NCI-H446 (cell line): Measurements from ENCODE around the gene SRRM1.
"Not testable (repeated sequence)": the region's sequence is repeated elsewhere in the genome, so short reads cannot be mapped to it uniquely, and the experiment has no call there.

ENCODE experiments used
- DNase-seq, 2 experiments: peaks; one replicate each; lab custom pipeline; 2025; lab: John Stamatoyannopoulos, UW

Gene SRRM1

DNA sequence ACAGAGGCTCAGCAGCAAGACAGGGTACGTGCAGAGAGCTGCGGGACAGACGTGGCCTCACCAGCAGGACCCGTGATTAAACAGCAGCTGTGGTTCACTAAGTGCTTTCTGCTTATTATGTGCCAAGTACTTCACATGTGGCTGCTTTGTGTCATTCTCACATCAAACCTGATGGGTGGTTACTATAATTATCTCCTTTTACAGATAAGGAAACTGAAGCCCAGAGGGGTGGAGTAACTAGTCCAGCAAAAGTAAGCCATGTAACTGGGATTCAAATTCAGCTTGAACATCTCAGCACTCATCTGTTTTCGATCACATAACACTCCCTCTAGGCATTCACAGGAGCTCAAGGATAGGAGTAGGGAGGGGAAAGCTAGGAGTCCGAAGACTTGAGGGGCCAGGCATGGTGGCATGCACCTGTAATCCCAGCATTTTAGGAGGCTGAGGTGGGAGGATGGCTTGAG, 51.3 kb downstream of the SRRM1 start:
- DNase-seq = no peak

DNA sequence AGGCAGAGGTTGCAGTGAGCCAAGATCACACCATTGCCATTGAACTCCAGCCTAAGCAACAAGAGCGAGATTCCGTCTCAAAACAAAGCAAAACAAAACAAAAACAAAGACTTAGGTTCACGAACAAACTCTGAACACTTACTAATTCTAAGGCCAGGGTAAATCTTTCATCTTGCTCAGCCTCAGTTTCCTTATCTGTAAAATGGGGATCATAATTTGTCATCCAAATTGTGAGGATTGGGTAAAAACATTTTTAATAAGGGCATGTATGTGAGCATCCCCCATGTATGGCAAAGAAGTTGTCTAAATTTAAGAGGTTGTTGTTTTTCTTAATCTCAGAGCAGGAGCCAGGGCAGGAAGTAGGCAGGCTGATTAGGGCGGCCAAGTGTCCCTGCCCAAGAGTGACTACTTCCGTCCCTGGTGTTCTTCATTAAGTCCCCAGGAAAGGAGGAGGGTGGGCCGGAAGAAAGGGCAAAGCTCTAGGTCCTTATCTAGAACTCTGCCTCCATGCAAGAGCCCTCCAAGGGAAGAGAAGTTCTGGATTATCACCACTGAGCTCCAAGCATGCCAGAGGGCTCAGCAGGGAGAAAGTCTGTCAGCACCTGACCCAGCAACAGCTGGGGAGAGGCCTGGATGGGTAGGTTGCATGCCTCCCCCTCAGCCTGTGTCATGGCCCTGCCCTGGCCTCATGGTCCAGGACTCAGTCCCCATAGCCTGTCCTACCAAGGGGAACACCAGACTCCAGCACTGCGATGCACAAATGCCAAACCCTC, 52.3 kb downstream of the SRRM1 start:
- no peak for DNase-seq

DNA sequence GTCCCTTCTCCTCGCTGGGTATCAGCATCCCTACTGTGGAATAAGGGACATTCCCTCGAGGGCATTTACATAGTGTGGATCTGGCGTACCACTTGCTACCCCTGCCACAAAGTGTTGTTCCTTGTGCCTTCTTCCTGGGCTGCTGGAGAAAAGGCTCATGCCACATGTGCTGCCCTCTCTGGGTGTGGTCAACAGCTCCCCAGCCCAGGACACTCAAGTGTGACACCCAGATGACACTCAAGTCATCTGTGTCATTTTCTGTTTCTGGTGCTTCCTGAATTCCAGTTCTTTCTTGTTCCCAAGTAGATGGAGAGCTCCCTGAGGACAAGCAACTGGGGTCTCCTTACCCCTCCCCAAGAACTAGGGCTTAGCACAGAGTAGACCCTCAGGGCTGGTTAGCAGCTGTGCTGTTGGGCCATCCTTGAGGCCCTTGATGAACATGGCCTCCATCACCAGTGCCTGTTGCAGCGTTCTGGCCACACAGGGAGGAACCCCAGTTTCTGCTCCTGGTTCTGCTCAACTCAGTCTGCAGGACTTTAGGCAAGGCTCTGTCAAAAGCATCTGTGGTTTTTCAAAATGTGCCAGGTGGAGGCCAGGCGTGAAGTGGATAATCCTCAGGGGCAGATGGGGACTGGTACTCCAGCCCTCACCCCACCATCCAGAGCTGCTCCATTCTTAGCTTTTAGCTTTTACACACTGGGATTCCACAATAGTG, 53.1 kb downstream of the SRRM1 start:
- DNase-seq = no peak

DNA sequence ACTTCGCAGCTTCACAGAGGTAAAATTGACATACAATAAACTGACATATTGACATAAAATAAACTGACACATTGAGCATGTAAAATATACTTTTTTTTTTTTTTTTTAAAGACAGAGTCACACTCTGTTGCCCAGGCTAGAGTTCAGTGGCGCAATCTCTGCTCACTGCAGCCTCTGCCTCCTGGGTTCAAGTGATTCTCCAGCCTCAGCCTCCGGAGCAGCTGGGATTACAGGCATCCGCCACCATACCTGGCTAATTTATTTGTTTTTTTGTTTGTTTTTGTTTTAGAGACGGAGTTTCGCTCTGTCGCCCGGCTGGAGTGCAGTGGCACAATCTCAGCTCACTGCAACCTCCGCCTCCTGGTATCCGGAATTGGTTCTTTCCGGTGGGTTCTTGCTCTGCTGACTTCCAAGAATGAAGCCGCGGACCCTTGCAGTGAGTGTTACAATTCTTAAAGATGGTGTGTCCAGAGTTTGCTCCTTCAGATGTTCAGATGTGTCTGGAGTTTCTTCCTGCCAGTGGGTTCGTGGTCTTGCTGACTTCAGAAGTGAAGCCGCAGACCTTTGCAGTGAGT, 53.7 kb downstream of the SRRM1 start:
- no peak for DNase-seq

DNA sequence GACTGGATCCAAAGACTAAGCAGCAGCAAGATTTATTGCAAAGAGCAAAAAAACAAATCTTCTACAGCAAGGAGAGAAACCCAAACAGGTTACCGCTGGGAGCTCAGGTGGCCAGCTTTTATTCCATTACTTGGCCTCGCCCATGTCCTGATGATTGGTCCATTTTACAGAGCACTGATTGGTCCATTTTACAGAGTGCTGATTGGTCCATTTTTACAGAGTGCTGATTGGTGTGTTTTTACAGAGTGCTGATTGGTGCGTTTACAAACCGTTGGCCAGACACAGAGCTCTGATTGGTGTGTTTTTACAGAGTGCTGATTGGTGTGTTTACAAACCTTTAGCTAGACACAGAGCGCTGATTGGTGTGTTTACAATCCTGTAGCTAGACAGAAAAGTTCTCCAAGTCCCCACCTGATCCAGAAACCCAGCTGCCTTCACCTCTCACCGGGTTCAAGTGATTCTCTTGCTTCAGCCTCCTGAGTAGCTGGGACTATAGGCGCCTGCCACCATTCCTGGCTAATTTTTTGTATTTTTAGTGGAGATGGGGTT, 54.4 kb downstream of the SRRM1 start:
- not testable (repeated sequence) for DNase-seq

DNA sequence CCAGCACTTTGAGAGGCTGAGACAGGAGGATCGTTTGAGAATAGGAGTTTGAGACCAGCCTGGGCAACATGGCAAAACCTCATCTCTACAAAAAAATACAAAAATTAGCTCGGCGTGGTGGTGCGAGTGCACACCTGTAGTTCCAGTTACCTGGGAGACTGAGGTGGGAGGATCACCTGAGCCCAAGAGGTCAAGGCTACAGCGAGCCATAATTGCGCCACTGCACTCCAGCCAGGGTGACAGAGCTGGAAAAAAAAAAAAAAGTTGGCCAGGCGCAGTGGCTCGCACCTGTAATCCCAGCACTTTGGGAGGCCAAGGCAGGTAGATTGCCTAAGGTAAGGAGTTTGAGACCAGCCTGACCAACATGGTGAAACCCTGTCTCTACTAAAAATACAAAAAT, 55.2 kb downstream of the SRRM1 start:
- not testable (repeated sequence) for DNase-seq

DNA sequence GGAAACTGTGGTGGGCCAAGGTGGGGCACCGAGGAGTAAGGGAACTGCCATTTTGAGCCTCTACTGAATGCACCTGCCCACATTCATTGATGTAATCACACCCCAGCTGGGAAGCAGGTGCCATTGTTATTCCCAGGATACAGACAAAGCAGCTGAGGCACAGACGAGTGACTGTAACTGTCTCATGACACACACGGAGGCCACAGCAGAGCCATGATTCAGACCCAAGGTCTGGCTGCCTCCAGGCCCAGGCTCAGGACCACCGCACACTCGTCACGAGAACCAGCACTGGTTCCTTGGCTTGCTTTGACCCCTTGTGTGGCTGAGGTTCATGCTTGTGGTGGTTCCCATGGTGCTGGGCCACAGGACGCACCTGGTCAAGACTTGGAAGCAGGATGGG, 56.5 kb downstream of the SRRM1 start:
- no peak for DNase-seq

DNA sequence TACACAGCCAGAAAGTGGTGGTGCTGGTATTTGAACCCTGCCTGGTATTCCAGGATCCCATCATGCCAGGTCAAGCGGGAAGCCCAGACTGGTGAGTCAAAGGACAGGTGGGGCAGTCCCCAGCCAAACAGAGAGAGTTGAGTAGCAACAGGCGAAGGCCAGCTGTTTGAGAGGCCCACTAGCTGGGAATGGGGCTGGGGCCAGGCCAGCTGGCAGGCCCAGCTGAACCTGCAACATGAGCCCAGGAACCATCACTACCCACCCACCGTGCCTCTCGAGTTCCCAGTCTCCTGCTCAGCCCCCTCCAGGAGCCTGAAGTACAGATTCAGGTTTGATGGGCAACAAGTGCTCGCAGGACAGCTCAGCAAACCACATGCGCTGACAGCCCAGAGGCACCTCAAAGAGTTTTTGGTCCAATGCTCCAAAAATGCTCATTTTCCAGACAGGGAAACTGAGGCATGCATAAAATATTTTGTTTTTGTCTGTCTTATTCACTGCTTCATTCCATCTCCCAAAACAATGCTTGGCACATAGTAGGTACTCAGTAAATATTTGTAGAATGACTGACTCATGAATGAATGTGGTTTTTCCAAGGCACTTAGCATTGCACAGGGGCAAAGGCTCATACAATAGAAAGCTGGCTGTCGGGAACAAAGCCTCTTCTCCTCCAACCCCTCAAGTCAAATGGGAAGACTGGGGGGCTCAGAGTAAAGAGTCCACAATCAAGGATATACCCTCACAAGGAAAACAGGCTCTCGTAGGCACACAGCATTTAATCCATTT, 59.6 kb downstream of the SRRM1 start:
- DNase-seq = peak in 1 of 2 experiments; percentile 72

DNA sequence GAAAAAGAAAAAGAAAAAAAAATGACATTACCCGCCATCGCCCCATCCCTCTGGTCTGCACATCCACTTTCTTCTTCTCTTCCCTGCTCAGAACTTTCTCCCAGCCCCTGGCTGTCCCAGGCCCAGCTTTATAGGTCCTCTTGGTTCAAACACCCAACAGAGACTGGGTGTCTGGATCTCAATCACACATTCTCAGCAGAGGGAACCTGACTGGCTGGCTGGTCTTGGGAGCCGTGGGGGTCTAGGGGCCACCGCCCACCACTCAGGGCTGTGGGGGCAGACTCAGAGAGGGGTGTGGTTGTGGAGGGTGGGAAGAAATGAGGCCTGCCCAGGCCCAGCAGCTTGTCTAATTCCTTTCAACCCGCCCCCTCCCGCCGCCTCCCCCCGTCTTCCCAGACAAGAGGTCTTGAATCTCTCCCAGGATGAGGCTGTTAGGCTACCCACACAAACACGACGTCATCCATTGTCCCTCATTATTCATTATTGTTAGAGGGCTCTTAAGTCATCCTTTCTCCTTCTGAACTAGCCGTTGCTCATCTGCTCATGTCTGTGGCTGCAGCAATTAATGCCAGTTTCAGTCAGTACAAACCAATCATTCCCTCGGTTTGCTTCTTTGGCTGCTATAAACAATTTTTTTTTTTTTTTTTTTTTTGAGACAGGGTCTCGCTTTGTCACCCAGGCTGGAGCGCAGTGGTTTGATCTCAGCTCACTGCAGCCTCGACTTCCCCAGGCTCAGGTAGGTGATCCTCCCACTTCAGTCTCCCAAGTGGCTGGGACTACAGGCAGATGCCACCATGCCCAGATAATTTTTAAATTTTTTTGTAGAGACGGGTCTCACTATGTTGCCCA, 61.5 kb downstream of the SRRM1 start:
- no peak for DNase-seq

DNA sequence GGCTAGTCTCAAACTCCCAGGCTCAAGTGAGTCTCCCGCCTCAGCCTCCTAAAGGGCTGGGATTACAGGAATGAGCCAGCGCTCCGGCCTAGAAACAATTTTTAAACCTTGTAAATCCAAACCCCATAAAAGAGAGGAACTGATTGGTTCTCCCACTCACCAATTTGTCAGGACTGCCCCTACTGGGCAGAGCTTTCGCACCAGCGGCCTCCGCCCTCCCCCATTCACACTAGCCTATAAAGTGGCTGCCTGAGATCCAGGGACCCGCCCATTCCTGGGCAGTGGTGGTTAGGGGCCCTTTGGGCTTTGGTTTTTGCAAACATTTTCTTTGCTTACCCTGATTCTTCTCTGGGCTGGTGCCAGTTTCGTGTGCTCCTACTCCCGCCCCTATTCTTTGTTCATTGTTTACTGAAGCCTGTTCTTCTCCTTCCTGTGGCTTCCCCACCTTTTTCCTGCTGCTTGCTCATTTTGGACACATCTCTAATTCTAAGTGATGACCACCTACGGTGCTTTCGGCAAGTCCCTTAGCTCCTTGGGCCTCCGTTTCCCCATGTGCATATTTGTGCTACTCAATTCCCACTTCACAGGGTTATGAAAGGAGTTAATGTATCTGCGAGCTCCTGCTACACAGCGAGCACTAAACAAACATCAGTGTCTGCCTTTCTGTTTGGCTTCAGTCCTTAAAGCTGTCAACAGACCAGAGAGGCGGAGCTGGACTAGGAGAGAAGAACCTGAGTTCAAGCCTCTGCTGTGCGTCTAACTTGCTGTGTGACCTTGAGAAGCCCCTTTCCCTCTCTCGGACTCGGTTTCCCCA, 62.4 kb downstream of the SRRM1 start:
- DNase-seq = peak in 1 of 2 experiments; percentile 59

DNA sequence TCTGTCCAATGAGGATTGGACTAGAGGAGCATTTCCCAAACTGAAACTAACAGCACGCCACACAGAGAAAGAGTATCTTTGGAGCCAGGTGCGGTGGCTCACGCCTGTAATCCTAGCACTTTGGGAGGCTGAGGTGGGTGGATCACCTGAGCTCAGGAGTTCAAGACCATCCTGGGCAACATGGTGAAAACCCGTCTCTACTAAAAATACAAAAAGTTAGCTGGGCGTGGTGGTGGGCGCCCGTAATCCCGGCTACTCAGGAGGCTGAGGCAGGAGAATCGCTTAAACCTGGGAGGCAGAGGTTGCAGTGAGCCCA, 62.9 kb downstream of the SRRM1 start:
- not testable (repeated sequence) for DNase-seq

DNA sequence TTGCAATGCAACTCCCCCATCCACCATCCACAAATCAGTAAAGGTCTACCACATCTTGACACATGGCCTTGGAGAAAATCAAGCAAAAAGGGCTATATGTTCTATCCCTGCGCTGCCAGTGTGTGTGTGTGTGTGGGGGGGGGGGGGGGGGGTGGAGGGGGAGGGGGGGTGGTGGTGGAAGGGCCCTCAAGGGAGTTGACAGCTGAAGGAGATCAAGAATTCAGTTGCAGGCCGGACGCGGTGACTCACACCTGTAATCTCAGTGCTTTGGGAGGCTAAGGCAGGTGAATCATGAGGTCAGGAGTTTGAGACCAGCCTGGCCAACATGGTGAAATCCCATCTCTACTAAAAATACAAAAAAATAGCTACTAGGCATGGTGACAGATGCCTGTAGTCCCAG, 64.6 kb downstream of the SRRM1 start:
- DNase-seq = no peak

DNA sequence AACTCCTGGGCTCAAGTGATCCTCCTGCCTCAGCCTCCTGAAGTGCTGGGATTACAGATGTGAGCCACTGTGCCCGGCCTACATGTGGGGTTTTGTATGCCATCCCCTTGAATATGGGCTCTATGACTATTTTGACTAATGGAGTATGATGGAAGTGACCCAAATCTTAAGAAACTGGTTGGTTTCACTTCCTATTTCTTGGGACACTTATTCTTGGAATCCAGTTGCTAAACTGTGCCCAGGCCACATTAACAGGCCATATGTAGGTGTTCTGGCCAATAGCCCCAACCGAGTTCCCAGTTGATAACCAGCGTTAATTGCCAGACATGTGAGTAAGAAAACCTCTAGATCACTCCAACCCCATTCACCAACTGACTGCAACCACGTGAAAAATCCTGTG, 65.8 kb downstream of the SRRM1 start:
- no peak for DNase-seq

DNA sequence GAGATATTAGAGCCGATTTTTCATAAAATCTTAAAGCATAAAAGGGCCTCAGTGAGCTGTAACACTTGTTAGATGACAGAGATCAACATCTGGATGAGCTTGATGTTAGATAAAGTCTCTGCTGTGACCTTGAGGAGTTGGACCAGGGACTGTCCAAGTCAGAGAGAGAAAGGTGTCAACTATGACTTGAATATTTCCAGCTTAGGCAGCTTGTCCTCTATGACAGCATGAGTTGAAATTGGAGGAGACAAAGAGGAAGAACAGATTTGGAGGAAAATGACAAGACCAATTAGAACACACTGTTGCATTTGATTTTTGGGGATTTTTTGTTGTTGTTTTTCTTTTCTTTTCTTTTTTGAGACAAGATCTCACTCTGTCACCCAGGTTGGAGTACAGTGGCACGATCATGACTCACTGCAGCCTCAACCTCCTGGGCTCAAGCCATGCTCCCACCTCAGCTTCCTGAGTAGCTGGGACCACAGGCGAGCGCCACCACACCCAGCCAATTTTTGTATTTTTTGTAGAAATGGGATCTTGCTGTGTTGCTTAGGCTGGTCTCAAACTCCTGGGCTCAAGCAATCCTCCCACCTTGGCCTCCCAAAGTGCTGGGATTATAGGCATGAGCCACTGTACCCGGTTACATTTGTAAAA, 66.8 kb downstream of the SRRM1 start:
- no peak for DNase-seq

DNA sequence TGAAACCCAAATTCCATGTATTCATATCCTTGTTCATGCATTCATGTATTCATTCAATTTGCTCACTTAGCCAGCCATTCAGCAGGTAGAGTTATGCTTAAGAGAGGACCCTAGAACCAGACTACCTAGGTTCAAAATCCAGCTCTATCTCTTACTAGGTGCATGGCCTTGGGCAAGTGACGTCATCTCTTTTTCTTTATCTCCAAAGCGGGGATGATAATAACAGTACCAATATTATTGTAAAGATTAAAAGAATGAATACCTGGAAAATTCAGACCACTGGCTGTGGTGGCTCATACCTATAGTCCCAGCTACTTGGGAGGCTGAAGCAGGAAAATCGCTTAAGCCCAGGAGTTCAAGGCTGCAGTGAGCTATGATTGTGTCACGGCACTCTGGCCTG, 68.2 kb downstream of the SRRM1 start:
- no peak for DNase-seq

DNA sequence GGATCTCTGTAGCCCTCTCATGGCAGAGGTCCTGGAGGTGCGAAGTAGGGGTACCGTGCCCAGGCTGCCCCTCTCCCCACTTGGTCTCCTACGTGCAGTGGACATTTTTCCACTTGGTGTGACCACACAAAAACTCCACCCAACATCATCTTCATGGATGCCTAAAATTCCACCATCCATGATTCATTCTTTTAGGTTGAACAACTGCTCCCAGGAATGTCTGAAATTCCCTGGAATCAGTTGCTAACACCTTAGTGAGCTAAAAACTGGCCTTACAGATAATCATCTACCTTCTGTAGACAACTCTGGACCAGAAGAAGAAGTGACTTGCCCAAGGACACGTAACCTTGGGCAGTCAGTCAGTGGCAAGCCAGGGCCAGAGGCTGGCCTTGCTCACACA, 70.1 kb downstream of the SRRM1 start:
- DNase-seq = no peak

DNA sequence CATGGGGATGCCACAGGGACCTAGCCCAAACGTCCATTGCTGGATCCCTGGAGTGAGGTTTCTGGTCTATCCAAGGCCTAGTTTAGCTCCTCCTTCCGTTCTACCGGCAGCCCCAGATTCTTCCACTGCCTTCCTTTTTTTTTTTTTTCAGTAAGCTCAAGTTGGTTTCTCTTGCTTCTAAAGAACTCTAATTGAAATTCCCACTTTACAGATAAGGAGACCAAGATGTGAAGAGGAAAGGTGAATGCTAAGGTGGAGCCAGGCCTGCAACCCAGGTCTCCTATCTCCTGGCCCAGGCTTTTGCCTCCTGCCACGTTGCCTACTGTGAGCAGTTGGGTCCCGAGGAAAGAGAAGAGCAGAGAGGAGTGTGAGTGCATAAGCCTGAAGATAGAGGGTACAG, 70.6 kb downstream of the SRRM1 start:
- no peak for DNase-seq

DNA sequence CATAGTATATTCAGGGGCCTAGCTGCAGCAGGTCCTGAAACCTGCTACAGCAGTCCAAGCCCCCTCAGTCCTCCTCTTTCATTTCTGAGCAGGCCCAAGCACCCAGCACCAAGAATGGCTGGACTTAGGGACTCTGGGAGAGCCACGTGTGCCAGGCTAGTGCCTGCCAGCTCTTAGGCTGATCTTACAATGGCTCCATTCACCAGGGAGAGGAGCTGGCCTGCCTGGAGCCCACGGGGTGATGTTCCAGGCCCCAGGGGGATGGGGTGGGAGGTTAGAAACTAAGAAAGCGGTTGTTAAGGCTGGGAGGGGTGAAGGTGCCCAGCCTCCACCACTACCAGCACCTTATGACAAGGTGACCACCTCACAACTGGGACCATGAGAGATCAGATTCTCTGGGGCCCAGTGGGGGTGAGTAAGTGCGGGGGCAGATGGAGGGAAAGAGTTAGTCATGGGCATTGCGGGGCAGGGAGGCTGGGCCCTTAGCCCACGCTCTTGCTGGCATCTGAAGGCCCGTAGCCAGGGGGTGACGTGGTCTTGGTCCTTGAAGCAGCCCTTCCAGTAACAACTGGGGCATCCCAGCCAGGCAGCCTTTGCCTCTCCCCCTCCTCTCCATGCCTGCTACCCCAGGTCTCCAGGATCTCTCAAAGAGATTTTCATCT, 71.9 kb downstream of the SRRM1 start:
- no peak for DNase-seq

DNA sequence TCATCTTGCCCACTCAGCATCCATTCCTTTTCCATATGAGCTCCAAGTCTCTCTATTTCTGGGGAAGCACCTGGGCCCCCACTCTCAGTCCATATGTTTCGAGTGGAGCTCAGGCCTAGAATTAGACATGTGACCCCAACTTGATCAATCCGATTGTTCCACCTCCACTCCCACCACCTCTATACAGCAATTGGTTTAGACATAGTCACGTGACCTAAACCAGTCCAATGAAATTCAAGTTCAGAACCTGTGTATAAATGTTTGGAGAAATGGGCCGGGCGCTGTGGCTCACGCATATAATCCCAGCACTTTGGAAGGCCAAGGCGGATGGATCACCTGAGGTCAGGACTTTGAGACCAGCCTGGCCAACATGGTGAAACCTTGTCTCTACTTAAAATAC, 72.6 kb downstream of the SRRM1 start:
- DNase-seq = no peak
